NCI-H146 treated with DMSO at 0.1 percent for 48 hours (cell line): Measurements from ENCODE around the gene KRTAP10-7.
"Not testable (repeated sequence)": the region's sequence is repeated elsewhere in the genome, so short reads cannot be mapped to it uniquely, and the experiment has no call there.

ENCODE experiments used
- DNase-seq: peaks from one replicate; lab custom pipeline; 2025; ENCODE audit not compliant: unreplicated experiment; lab: John Stamatoyannopoulos, UW

The KRTAP10-7 gene

GRCh38 chr21:44600118-44600978, at the start of gene KRTAP10-7:
Gene KRTAP10-7, plus strand, starts transcription at chr21:44600597. Its CDS starts 25 bp downstream, at chr21:44600622.
- DNase-seq: not testable (repeated sequence)

GRCh38 chr21:44550807-44551206, 49.6 kb upstream of the KRTAP10-7 start:
- DNase-seq: no peak

- DNase-seq: peak; percentile 36
These were observed 48.9 kb upstream of the KRTAP10-7 start, which contains the start of gene KRTAP10-2 for GRCh38 chr21:44551340-44551961. Gene KRTAP10-2, minus strand, starts transcription at chr21:44551505. Its CDS starts 47 bp downstream, at chr21:44551458.

- no peak for DNase-seq
These were observed 48.3 kb upstream of the KRTAP10-7 start for GRCh38 chr21:44552136-44552535.

- DNase-seq: peak; percentile 13
These were observed 47.7 kb upstream of the KRTAP10-7 start for GRCh38 chr21:44552681-44553080.

- DNase-seq: no peak
These were observed 45.1 kb upstream of the KRTAP10-7 start for GRCh38 chr21:44555200-44555875.

- peak; percentile 57 for DNase-seq
These were observed 43.5 kb upstream of the KRTAP10-7 start for GRCh38 chr21:44556879-44557278.

GRCh38 chr21:44557491-44558328, 42.7 kb upstream of the KRTAP10-7 start:
- DNase-seq: no peak

- not testable (repeated sequence) for DNase-seq
These were observed 42.1 kb upstream of the KRTAP10-7 start for GRCh38 chr21:44558329-44558675.

- DNase-seq: no peak
These were observed 41.7 kb upstream of the KRTAP10-7 start, which contains the start of gene KRTAP10-3 for GRCh38 chr21:44558695-44559094. Gene KRTAP10-3, minus strand, starts transcription at chr21:44558795. Its CDS starts 80 bp downstream, at chr21:44558715.

- DNase-seq: no peak
These were observed 36.3 kb upstream of the KRTAP10-7 start for GRCh38 chr21:44564099-44564498.

- no peak for DNase-seq
These were observed 35.4 kb upstream of the KRTAP10-7 start for GRCh38 chr21:44564886-44565598.

GRCh38 chr21:44566403-44566802, 34.0 kb upstream of the KRTAP10-7 start:
- DNase-seq: no peak

- no peak for DNase-seq
These were observed 32.8 kb upstream of the KRTAP10-7 start for GRCh38 chr21:44567481-44568171.

- DNase-seq: no peak
These were observed 32.1 kb upstream of the KRTAP10-7 start for GRCh38 chr21:44568261-44568660.

GRCh38 chr21:44568667-44569556, 31.5 kb upstream of the KRTAP10-7 start:
- no peak for DNase-seq

GRCh38 chr21:44569861-44570517, 30.4 kb upstream of the KRTAP10-7 start:
- DNase-seq: no peak

GRCh38 chr21:44571296-44571695, 29.1 kb upstream of the KRTAP10-7 start:
- DNase-seq: no peak
